Neural crest cell (in vitro differentiated cells): ENCODE results near the gene BAIAP2. TPM values are rescaled to one million over a fixed set of nuclear protein-coding genes. Genes with fewer than 3 reads are reported as not detected.

Experiments used
- DNase-seq: peaks from one replicate; pipeline ENCODE4 v3.0.0; 2021; ENCODE audit warnings: low read depth, mixed read lengths, low spot score
- H3K27ac Mint-ChIP-seq: one replicate; pipeline ENCODE4 v1.8.0; 2021; ENCODE audit warnings: mild to moderate bottlenecking, mixed read lengths; ENCODE audit not compliant: unreplicated experiment
- H3K27me3 Mint-ChIP-seq: 2 replicates; pipeline ENCODE4 v1.8.0; 2021; ENCODE audit warnings: low read depth, mild to moderate bottlenecking, mixed read lengths
- H3K36me3 Mint-ChIP-seq: 2 replicates; pipeline ENCODE4 v1.8.0; 2021; ENCODE audit warnings: low read depth, mild to moderate bottlenecking, mixed read lengths
- H3K4me1 Mint-ChIP-seq: 2 replicates; pipeline ENCODE4 v1.8.0; 2021; ENCODE audit warnings: mixed read lengths
- H3K4me3 Mint-ChIP-seq: one replicate; pipeline ENCODE4 v1.8.0; 2021; ENCODE audit warnings: mild to moderate bottlenecking, mixed read lengths
- H3K9me3 Mint-ChIP-seq: 2 replicates; pipeline ENCODE4 v1.8.0; 2021; ENCODE audit warnings: mixed read lengths
- total RNA-seq: library from RNA; stranded (reverse); gene quantifications from 2 replicates; pipeline ENCODE4 v1.2.1, GENCODE V29; 2021
- TF ChIP-seq, protein P1 (sequence below): fragments of 200-600 bp; sonication (generic); conservative IDR thresholded peaks from 2 replicates; pipeline ENCODE4 v1.5.0; 2021; ENCODE audit warnings: antibody characterized with exemption, mild to moderate bottlenecking

The BAIAP2 gene
- total RNA-seq, 1 donor from 2014 or later, result 47.5 TPM

DNA sequence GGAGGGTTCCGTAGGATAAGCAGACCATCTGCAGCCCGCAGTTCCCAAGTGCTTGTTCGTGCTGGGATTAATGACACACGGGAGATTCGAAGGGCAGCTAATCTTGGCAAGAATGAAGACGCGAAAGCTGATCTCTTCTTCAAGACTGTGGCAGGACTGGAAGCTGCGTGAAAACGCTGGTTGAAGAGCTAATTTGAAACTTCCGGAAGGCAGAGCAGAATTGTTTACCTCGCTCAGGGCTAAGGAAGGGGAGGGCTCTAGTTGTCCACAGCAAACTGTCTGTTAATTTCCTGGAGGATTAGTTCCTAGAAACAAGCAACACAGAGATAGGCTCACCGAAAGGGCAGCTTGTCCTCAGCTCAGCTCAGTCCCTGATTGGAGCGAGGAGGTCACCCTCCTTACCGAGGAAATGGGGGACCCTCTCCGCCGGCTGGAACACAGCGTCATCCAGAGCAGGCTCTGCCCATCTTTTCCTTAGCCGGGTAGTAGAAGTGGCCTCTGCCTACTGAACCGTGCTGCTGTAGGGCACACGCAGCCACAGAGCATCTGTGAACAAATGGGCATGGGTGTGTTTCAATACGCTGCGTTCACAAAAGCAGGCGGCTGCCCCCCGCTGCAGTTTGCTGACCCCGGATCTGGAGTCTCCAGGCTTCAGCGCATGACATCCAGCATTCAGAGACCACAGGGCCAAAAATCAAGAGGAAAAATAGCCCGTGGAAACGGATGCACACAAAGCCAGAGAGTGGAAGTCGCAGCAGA lies 16.7 kb upstream of the BAIAP2 start:
- Mint-ChIP-seq H3K36me3 (peaks cover 3% of the 10 kb centered on the region), H3K4me1 (peaks cover 25% of the 10 kb centered on the region), H3K27ac (peak overlapping the region; percentile 38), H3K9me3 (peaks cover 7% of the 10 kb centered on the region), H3K27me3 (no peaks in the 10 kb centered on the region), H3K4me3 (peak overlapping the region; percentile 56)
- TF ChIP-seq, protein P1, sequence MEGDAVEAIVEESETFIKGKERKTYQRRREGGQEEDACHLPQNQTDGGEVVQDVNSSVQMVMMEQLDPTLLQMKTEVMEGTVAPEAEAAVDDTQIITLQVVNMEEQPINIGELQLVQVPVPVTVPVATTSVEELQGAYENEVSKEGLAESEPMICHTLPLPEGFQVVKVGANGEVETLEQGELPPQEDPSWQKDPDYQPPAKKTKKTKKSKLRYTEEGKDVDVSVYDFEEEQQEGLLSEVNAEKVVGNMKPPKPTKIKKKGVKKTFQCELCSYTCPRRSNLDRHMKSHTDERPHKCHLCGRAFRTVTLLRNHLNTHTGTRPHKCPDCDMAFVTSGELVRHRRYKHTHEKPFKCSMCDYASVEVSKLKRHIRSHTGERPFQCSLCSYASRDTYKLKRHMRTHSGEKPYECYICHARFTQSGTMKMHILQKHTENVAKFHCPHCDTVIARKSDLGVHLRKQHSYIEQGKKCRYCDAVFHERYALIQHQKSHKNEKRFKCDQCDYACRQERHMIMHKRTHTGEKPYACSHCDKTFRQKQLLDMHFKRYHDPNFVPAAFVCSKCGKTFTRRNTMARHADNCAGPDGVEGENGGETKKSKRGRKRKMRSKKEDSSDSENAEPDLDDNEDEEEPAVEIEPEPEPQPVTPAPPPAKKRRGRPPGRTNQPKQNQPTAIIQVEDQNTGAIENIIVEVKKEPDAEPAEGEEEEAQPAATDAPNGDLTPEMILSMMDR, result no peak
- no peak for DNase-seq

DNA sequence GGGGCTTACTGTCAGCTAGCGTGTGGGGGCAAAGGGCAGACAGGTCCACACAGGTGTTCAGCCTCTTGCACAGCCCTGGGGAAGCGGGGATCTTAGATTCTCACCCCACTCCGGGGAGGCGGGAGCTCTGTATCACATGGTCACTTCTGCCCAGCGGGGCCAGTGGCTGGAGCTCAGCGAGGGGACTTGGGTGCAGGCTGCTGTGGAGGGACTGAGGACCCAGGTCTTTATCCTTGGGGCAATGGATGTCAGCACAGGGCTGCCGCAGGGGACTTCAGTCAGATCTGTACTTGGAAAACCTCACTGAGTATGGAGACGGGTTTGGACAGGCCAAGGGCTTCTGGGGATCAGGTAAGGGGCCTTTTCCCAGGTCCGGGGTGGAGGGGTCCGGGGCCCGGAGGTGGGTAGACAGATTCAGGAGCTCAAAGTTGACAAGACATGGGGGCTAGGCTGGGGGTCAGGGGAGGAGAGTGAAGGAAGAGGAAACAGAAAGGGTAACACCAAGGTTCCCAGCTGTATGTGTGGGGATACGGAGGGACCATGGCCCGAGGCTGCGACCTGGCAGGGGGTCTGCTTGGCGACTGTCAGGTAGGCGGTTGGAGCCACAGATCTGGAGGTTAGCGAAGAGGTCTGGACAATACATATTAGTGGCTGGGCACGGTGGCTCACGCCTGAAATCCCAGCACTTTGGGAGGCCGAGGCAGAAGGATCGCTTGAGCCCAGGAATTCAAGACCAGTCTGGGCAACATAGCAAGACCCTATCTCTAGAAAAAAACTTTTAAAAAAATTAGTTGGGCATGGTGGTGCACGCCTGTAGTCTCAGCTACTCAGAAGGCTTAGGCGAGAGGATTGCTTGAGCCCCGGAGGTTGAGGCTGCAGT lies 15.1 kb upstream of the BAIAP2 start:
- Mint-ChIP-seq H3K4me3 (no peak overlapping the region), H3K9me3 (peaks cover 7% of the 10 kb centered on the region), H3K27ac (no peak overlapping the region), H3K36me3 (peaks cover 3% of the 10 kb centered on the region), H3K27me3 (peaks cover 4% of the 10 kb centered on the region), H3K4me1 (peaks cover 30% of the 10 kb centered on the region)
- TF ChIP-seq, protein P1, result no peak
- no peak for DNase-seq

DNA sequence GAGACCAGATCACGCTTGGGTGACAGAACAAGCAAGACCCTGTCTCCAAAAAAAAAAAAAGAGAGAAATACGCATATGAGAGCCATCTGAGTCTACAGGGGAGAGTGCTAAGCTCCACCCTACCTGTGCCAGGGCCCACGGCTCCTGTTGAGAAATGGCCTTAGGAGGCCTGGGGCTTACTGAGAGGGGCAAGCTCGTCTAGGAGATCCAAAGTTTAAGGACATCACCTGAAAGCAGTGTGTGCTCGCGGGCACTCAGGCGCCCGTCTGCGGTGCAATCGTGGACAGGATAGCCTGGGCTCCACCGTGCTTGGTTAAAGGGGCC lies 14.5 kb upstream of the BAIAP2 start:
- Mint-ChIP-seq H3K36me3 (peaks cover 3% of the 10 kb centered on the region), H3K27me3 (peaks cover 4% of the 10 kb centered on the region), H3K27ac (no peak overlapping the region), H3K4me1 (peaks cover 30% of the 10 kb centered on the region), H3K4me3 (no peak overlapping the region), H3K9me3 (peaks cover 7% of the 10 kb centered on the region)
- TF ChIP-seq, protein P1, result no peak
- DNase-seq, result no peak

DNA sequence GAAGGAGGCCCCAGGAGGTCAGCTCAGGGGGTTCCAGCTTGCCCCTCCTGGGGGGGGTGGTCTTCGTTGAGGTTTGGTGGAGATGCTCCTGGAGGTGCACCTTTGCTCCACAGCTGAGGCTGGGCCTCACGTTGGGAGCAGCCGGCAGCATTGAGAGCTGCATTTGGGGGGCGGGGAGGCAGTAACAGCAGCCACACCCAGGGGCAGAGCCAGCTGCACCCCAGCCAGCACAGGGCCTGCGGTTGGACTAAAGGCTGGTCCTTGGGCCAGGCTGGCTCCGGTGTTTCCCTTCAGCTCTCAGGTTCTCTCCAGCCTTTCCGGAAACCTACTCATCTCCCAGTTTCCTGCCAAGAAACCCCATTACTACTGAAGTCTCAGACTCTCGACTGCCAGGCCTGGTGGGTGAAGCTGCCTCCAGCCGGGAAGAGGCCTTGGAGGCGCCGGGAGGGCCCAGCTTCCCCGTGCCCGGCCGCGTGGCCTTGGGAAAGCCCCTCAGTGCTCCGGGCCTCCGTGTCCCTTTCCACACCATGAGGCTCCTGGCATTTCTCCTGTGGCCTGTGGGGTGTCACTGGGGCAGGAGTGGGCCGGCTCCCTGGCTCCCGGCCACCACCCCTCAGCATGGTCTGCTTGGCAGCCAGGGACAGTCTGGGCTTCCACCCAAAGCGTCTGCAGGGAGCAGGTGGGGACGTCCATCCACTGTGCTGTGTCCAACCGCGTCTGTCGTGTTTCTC lies 14.0 kb upstream of the BAIAP2 start:
- Mint-ChIP-seq H3K36me3 (no peaks in the 10 kb centered on the region), H3K4me3 (no peak overlapping the region), H3K27me3 (peaks cover 4% of the 10 kb centered on the region), H3K9me3 (peaks cover 4% of the 10 kb centered on the region), H3K27ac (no peak overlapping the region), H3K4me1 (peaks cover 31% of the 10 kb centered on the region)
- DNase-seq, result no peak
- TF ChIP-seq, protein P1, result no peak

DNA sequence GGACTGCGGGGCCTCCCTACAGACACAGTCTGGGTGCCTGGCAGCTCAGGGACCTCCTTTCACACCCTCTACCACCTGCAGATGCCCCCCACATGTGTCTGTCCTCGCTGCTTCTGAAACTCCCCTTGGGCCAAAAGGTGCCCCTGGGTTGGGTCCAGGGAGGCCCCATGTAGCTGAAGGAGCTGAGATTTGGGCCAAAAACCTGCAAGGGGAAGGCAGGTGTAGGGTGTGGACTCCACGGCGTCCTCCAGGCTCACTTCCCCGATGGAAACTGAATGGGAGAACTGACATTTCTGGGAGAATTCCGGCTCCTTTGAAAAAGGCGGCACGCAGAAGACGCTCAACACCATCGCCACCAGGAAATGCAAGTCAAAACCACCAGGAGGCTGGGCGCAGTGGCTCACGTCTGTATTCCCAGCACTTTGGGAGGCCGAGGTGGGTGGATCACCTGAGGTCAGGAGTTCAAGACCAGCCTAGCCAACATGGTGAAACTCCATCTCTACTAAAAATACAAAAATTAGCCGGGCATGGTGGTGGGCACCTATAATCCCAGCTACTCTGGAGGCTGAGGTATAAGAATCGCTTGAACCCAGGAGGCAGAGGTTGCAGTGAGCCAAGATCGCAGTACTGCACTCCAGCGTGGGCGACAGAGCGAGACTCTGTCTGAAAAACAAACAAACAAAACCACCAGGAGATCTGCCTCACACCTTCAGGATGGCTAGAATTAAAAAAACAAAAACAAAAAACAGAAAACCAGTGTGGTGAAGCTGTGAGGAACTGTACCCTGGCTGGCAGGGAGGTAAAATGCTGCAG lies 13.2 kb upstream of the BAIAP2 start:
- Mint-ChIP-seq H3K9me3 (peaks cover 3% of the 10 kb centered on the region), H3K36me3 (no peaks in the 10 kb centered on the region), H3K4me1 (peaks cover 35% of the 10 kb centered on the region), H3K27ac (no peak overlapping the region), H3K4me3 (peak overlapping the region; percentile 51), H3K27me3 (peaks cover 4% of the 10 kb centered on the region)
- no peak for DNase-seq
- TF ChIP-seq, protein P1, result no peak
